ENCODE data around the gene COL5A3.

- TF ChIP-seq, protein P1, sequence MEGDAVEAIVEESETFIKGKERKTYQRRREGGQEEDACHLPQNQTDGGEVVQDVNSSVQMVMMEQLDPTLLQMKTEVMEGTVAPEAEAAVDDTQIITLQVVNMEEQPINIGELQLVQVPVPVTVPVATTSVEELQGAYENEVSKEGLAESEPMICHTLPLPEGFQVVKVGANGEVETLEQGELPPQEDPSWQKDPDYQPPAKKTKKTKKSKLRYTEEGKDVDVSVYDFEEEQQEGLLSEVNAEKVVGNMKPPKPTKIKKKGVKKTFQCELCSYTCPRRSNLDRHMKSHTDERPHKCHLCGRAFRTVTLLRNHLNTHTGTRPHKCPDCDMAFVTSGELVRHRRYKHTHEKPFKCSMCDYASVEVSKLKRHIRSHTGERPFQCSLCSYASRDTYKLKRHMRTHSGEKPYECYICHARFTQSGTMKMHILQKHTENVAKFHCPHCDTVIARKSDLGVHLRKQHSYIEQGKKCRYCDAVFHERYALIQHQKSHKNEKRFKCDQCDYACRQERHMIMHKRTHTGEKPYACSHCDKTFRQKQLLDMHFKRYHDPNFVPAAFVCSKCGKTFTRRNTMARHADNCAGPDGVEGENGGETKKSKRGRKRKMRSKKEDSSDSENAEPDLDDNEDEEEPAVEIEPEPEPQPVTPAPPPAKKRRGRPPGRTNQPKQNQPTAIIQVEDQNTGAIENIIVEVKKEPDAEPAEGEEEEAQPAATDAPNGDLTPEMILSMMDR (IDR thresholded peaks at IDR 0.05), result no peak
- no peak for TF ChIP-seq POLR2A (IDR thresholded peaks at IDR 0.05)
Measured at GRCh38 chr19:9943744-9944143, 66.6 kb downstream of the COL5A3 start.

Measured in esophagus squamous epithelium (tissue), 4 donors.